Amniotic stem cell (primary cell): ENCODE measurements around the gene SMIM17.
"Not testable (repeated sequence)": the region's sequence is repeated elsewhere in the genome, so short reads cannot be mapped to it uniquely, and the experiment has no call there.

ENCODE experiments used
- DNase-seq: peaks from one replicate; lab custom pipeline; 2025; lab: John Stamatoyannopoulos, UW

Gene SMIM17

DNA sequence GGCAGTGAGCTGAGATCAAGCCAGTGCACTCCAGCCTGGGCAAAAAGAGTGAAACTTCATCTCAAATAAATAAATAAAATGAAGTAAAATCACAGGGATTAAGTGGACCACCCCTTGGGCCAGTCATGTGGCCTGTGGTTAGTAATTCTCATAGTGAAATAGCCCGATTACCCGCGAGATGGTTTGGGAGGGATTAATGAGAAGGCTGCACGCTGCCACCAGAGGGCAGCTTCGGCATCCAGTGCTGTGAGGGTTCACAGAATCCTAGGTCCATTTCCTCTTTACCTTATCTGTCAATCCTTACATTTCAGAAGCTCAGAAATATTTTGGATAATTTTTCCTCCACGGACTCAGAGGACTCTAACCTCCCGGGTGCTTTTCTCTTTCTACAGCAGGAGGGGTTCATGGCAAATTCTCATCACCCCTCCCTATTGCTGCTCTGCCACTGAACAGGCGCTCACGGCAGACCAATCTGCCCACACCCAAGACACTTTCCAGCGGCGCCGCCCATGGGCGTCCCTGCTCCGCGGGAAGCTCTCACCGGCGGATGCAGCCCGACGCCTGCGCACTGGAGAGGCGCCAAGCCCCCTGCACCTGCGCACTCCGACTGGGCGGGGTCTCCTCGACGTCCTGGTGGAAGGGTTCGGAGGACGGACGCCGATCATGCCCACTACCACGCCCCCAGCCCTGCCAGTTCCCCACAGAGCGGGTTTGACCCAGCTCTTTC, 17.6 kb downstream of the SMIM17 start:
- DNase-seq, result no peak

DNA sequence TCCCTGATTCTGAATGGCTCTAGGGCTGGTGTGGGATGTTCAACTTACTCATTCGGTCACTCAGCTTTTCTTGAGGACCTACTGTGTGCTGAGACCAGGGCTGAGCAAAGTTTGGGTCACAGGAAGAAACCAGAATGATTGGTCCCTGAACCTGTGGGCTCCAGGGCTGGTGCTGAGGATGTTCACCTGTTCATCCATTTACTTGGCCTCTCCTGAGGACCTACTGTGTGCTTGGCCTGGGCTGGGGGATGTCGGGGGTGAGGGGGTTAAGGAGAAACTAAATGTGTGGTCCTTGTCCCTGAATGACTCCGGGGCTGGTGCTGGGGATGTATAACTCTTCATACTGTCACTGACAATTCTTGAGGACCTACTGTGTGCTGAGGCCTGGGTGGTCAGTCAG, 18.3 kb downstream of the SMIM17 start:
- no peak for DNase-seq

DNA sequence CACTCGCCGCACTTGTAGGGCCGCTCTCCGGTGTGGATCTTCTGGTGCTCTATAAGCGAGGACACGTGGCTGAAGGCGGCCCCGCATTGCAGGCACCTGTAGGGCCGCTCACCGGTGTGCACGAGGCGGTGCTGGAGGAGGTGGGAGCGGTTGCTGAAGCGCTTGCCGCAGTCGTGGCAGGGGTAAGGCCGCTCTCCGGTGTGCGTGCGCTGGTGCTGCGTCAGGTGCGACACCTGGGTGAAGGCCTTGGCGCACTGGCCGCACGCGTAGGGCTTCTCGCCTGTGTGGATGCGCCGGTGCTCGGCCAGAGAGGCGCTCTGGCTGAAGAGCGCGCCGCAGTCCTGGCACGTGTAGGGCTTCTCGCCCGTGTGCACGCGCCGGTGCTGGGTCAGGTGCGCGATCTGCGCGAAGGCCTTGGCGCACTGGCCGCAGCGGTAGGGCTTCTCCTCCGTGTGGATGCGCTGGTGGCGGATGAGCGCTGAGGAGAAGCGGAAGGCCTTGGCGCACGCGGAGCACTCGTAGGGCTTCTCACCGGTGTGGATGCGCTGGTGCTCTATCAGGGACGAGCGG, 21.1 kb downstream of the SMIM17 start:
- DNase-seq, result no peak

DNA sequence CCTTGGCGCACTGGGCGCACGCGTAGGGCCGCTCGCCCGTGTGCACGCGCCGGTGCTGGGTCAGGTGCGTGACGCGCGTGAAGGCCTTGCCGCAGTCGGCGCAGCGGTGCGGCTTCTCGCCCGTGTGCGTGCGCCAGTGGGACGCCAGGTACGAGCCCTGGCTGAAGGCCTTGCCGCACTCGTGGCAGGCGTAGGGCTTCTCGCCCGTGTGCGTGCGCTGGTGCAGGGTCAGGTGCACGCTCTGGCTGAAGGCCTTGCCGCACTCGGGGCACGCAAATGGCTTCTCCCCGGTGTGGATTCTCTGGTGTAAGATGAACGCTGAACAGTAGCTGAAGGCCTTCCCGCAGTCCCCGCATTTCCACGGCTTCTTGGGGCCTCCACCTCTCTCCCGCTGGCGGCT, 21.6 kb downstream of the SMIM17 start:
- DNase-seq, result no peak

DNA sequence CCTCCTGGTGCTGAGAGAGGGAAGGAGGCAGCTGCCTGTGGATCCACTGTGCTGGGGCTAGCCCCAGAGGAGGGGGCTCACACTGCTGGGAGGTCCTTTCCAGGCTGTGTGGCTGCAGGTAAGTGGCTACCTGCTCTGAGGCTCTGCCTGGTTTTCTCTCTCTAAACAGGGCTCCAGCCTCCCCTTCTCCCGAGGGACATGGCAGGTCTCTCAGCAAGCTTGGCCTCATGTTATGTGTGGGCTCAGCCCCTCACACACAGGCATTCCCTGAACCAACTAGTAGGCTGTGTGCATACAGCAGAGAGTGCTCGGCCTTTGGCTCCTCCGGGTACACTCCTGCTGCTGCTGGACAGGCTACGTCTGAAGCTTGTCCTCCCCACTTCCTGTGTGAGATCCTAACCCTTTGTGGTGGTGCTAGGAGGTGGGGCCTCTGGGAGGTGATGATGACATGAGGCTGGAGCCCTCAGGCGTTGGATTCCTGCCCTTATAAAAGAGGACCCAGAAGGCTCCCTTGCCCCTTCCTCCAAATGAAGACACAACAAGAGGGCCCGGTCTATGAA, 24.4 kb downstream of the SMIM17 start:
- no peak for DNase-seq

GRCh38 chr19:56668676-56669075, 25.7 kb downstream of the SMIM17 start:
- DNase-seq, result no peak

- no peak for DNase-seq
Observed at GRCh38 chr19:56670401-56670960, 27.5 kb downstream of the SMIM17 start.

DNA sequence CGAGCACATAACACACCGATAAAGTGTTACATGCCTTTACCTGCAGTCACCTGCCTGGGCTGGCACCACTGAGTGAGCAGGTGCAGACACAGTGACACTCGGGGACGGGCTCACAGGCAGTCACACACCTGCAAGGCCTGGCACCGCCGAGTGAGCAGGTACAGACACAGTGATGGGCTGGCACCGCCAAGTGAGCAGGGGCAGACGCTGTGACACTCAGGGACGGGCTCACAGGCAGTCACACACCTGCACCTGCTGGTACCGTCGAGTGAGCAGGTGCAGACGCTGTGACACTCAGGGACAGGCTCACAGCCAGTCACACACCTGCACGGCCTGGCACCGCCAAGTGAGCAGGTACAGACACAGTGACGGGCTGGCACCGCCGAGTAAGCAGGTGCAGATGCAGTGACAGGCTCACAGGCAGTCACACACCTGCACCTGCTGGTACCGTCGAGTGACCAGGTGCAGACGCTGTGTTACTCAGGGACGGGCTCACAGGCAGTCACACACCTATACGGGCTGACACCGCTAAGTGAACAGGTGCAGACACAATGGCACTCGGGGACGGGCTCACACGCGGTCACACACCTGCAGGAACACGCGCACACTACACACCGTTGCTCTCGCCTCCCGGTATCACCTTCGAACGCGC, 28.1 kb downstream of the SMIM17 start:
- no peak for DNase-seq

- DNase-seq, result no peak
Observed at GRCh38 chr19:56671613-56671994, 28.6 kb downstream of the SMIM17 start, which contains the start of gene ZNF835. Gene ZNF835, minus strand, starts transcription at chr19:56671757. Its CDS starts 6,559 bp downstream, at chr19:56665198.

- DNase-seq, result not testable (repeated sequence)
Observed at GRCh38 chr19:56672610-56673009, 29.7 kb downstream of the SMIM17 start.

DNA sequence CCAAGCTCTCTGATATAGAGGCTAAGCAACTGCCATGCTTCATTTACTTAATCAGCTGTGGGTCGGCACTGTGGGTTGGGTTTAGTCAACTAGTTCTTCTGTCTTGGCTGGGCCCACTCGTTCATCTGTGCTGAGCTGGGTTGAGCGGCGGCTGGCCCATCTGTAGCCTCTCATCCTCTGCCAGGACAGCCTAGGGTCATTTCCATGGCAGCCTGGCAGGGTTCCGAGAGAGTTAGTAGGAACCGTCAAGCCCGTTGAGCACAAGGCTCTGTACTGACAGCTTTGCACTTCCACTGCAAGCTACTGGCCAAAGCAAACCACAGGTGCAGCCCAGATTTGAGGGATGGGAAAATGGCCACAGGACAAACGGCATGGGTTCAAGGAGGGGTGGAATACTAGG, 35.2 kb downstream of the SMIM17 start:
- no peak for DNase-seq

GRCh38 chr19:56681702-56682101, 38.7 kb downstream of the SMIM17 start:
- DNase-seq, result no peak

DNA sequence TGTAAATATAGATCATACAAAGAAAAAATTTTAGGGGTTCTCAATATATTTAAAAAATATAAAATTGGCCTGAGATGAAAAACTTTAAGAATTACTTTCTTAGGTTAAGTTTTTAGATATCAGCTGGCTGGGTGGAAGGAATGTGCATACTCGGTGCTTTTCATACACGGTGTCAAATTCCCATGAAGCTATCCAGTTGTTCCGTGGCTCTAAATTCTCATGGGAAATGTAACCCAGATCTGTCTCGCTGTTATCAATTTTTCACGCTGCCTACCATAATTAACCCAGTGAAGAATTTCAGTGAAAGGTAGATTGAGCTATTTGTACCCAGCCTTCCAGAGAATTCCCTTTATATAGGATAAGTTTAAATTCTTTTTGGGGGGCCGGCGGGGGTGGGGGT, 40.2 kb downstream of the SMIM17 start:
- DNase-seq, result no peak

DNA sequence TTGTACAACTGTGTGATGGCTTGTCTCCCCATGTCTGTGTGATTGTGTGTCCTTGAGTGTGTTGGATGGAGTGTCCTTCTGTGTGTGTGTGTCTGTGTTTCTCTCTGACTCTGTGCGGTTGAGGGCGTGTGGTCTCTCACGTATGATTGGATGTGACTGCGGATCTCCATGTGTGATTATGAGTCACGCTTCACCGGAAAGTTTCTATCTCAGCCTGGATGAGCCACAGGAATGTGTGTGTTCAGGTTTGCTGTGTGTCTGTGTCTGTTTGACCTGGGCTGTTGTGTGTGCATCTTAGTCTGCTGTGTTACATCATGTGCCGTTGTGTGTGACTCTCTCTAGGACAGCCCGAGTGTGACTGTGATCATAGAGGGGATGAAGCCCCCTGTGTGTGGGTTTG, 44.1 kb downstream of the SMIM17 start:
- DNase-seq, result no peak

DNA sequence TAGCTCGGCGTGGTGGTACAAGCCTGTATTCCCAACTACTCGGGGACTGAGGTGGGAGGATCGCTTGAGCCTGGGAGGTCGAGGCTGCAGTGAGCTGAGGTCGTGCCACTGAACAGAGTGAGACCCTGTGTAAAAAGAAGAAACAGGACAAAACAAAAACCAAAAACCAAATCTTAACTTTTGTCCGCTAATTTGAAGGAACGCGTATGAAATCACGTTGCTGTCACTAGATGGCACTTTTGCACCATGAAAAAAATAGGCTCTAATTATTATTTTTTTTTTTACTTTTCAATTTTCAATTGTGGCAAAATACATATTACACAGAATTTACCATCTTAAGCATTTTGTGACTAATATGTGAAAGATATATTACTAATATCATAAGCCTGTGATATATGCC, 46.2 kb downstream of the SMIM17 start:
- no peak for DNase-seq

DNA sequence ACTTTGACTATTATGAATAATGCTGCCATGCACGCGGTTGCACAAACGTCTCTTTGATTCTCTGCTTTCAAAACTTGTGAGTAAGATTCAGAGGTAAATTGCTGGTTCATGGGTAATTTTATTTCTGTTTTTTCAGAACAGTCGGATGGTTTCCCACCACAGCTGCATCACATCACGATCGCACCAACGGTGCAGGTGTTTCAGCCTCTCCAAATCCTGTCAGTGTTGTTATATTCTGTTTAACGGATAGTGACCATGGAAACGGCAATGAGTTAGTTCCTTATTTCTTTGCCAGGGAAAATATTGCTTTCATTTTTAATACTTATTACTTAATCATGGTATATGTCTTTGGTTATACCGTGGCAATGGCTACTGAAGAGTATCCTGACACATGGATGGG, 47.7 kb downstream of the SMIM17 start:
- no peak for DNase-seq

DNA sequence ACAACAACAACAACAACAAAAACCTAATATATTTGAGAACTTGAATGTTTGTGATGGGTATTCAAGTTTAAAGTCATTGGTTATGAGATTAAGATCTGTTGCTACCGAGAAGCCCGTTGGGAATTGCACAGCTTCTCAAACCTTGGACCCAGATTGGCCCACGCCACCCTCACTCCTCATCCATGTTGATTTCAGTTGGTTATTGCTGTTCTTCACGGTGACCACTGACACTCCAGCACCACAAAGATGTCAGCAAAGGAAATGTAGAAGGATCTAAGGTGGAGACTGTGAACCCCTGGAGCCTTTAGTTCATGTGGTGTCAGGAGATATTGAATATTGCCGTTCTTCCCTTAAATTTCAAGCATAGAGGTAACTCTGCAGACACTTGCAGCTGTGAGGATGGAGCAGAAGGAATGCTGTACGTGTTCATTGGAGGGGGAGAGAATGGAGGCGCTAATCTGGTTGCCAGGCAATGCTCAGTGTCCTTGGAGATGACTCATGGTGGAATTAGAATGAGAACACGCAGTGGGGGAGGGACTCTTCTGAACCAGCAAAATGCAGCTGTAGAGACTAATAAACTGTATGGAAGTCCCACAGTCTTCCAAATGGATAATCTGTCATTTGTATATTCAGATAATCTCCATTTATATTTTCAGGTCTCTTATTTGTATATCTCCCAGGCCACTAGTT, 49.4 kb downstream of the SMIM17 start:
- DNase-seq, result no peak

DNA sequence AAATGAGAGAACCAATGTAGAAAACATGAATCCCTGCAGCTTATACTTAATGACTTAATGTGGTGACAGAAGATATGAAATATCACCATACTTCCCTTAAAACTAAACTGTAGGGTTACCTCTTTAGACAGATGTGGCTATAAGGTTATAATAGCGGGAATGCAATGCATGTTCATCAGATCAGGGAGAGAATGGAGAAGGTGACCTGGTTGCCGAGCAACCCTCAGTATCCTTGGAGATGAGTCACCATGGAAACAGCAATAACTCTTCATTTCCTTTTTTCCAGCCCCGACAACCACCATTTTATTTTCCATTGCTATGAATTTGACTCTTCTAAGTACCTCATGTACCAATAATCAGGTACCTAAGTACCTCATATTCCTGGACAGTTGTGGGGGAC, 56.6 kb downstream of the SMIM17 start:
- no peak for DNase-seq

- DNase-seq, result no peak
Observed at GRCh38 chr19:56701895-56702294, 58.9 kb downstream of the SMIM17 start.

DNA sequence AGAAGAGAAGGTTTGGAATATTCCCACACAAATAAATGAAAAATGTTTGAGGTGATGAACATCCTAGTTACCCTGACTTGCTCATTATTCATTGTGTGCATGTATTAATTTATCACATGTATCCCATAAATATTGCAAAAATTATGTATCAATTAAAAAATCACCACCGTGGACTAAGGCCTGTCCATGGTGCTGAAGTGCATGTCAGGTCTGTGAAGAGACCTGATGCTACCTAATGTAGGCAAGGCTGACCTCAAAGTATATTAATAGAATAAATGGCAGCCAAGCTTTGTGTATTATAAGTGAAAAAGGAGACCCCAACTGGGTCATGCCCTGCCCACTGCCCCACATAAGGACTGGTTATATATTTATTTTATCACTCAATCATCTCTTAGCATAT, 63.0 kb downstream of the SMIM17 start:
- no peak for DNase-seq
